Lower leg skin (tissue), 4 donors: ENCODE data around the gene CEACAM1. TPM values are rescaled to one million over a fixed set of nuclear protein-coding genes. Genes with fewer than 3 reads are reported as not detected.
A peak's percentile ranks its signal among the peaks of the same experiment; 100 is the strongest.

Source experiments
- DNase-seq, 2 donors: peaks; one replicate each; pipeline ENCODE4 v3.0.0-alpha.2; 2019; ENCODE audit warnings: low spot score in 2 of 2
- H3K4me3 ChIP-seq: fragments of 200-600 bp; sonication (generic); 2 replicates; pipeline ENCODE4 v1.5.1; 2017; ENCODE audit warnings: mild to moderate bottlenecking, low read depth; ENCODE audit not compliant: poor library complexity, severe bottlenecking
- POLR2A ChIP-seq, 2 donors: fragments of 450-650 bp; IDR thresholded peaks; one replicate each; pipeline ENCODE4 v1.6.1; 2016 to 2017; ENCODE audit warnings: antibody characterized with exemption in 2 of 2, mild to moderate bottlenecking in 1 of 2, moderate library complexity in 1 of 2
- WGBS, 2 donors: methylation state at CpG; one replicate each; pipeline ENCODE4 v1.1.5; 2018; 5-methylcytosine and 5-hydroxymethylcytosine counted together
- intact Hi-C: fragments of 100-400 bp; cut with DNase I; formaldehyde crosslinking; loops from one replicate; pipeline ENCODE4 v1.15.0; 2023; ENCODE audit warnings: low total_unique reads
- total RNA-seq, 4 donors: library from RNA; depleted of rRNA; stranded (reverse); fragments of >200 nt; gene quantifications; one replicate each; pipeline ENCODE4 v1.1.0, GENCODE V29; 2016
- TF ChIP-seq, protein P1 (sequence below), 3 donors: fragments of 450-650 bp; IDR thresholded peaks; one replicate each; pipeline ENCODE4 v1.5.1; 2016; ENCODE audit warnings: antibody characterized with exemption in 3 of 3, mild to moderate bottlenecking in 3 of 3, moderate library complexity in 2 of 3

Gene CEACAM1
- total RNA-seq: 1 to 10 TPM; 1.2 to 4.6 (median 2.7) TPM

DNA sequence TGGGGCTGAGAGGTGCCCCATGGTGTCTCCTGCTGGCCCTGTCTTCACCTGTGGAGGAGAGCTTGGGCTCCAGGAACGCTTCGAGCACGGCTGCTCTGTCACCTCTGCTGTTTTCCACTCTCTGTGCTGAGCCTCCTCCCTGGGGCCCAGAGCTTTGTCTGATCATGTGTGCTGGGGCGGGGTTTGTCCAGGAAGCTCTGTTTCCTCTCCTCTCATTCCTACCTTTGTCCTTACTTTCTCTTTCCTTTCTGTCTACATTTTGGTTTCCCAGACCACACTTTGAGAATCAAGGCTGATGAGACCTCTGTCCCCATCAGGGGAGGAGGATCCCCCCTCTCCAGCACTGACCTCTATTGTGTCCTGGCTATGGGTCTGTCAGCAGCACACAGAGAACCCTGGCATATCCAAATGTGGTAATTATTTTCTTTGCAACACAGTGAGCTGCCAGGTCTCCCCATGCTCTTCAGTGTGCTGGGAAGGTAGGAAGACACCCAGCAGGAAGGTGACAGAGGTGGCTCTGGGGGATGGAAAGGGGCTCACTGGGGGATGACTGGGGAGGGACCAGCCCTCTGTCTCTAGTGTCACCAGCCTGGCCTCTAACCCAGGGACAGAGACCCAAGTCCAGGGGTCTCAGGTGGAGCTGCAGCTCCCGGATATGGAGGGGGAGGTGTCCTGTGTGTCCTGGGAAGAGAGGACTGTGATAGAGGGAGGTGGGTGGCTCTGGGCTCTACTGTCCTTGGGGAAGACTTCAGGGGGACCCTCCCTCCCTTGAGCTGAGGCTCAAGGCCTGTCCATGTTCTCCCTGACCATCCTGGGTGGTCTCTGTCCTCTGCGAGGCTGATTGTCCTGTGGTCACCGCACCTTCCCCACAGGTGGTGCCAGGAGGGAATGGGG is at the start of gene CEACAM1:
TSS of gene CEACAM1 (minus strand) at position 128 of the 894 bp plus-strand sequence. CDS start at position 21, 107 bp downstream.
- intact Hi-C loops: loop anchor here (5.0 kb wide), 1 partner anchor 81 kb away; no protein-coding TSS in a partner anchor
- TF ChIP-seq, protein P1, sequence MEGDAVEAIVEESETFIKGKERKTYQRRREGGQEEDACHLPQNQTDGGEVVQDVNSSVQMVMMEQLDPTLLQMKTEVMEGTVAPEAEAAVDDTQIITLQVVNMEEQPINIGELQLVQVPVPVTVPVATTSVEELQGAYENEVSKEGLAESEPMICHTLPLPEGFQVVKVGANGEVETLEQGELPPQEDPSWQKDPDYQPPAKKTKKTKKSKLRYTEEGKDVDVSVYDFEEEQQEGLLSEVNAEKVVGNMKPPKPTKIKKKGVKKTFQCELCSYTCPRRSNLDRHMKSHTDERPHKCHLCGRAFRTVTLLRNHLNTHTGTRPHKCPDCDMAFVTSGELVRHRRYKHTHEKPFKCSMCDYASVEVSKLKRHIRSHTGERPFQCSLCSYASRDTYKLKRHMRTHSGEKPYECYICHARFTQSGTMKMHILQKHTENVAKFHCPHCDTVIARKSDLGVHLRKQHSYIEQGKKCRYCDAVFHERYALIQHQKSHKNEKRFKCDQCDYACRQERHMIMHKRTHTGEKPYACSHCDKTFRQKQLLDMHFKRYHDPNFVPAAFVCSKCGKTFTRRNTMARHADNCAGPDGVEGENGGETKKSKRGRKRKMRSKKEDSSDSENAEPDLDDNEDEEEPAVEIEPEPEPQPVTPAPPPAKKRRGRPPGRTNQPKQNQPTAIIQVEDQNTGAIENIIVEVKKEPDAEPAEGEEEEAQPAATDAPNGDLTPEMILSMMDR (IDR thresholded peaks at IDR 0.05): no peak
- TF ChIP-seq POLR2A (IDR thresholded peaks at IDR 0.05): no peak
- no peak within 1 kb of the TSS for H3K4me3 ChIP-seq
- 38 to 42% methylated on average over 6 to 7 of the region's 7 CpGs for WGBS, 2 donors
- DNase-seq: peak; percentile 21 to 84

GRCh38 chr19:42577016-42577415 is 48.7 kb upstream of the CEACAM1 start:
- intact Hi-C loops: no loop called here
- 40% methylated on average over 1 of the region's 1 CpG for WGBS, 2 donors
- TF ChIP-seq POLR2A (IDR thresholded peaks at IDR 0.05): no peak
- TF ChIP-seq, protein P1 (IDR thresholded peaks at IDR 0.05): no peak
- DNase-seq: no peak
- H3K4me3 ChIP-seq: no peak overlapping the region

DNA sequence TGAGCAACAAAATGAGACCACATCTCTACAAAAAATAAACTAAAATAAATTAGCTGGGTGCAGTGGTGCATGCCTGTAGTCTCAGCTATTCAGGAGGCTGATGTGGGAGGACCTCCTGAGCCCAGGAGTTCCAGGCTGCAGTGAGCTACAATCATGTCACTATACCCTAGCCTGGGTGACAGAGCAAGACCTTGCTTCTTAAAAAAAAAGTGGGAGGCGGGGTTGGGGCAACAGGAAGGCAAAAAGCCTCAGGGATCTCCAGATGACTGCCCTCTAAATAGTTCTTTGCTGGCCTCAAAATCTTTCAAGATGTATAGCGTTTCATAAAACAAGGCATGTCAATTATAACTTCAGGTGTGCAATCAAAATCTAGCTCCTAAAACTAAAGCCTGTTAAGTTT is 48.0 kb upstream of the CEACAM1 start:
- H3K4me3 ChIP-seq: no peak overlapping the region
- intact Hi-C loops: no loop called here
- DNase-seq: no peak
- TF ChIP-seq, protein P1 (IDR thresholded peaks at IDR 0.05): no peak
- no peak for TF ChIP-seq POLR2A (IDR thresholded peaks at IDR 0.05)
- WGBS, 2 donors: 61 to 64% methylated on average over 2 of the region's 2 CpGs

GRCh38 chr19:42573642-42574041 is 45.4 kb upstream of the CEACAM1 start:
- no peak for DNase-seq
- no peak overlapping the region for H3K4me3 ChIP-seq
- intact Hi-C loops: no loop called here
- TF ChIP-seq, protein P1 (IDR thresholded peaks at IDR 0.05): no peak
- TF ChIP-seq POLR2A (IDR thresholded peaks at IDR 0.05): no peak
- 53% methylated on average over 1 of the region's 1 CpG for WGBS, 2 donors

DNA sequence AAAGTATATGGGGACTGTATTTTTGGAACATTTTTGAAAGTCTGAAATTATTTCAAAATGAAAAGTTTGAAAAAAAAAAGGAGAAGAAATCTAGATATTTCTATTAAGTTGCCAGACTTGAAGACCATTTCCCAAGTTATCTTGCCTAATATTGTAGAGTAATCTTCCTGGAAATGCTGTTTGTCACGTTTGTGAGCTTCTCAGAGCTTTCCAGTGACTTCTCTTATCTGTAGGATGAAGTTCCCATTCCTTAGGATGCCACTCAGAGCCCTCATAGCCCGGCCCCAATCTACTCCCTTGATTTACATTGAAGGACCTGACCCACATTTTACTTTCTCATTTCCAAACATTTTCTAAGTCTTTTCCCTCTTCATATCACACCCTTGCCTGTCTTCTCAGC is 42.8 kb upstream of the CEACAM1 start:
- no peak for DNase-seq
- intact Hi-C loops: no loop called here
- WGBS, 2 donors: 60 to 61% methylated on average over 2 of the region's 2 CpGs
- no peak for TF ChIP-seq POLR2A (IDR thresholded peaks at IDR 0.05)
- TF ChIP-seq, protein P1 (IDR thresholded peaks at IDR 0.05): no peak
- H3K4me3 ChIP-seq: no peak overlapping the region
